Measurements from ENCODE around the gene FOXQ1.

Gene FOXQ1

GRCh38 chr6:1267057-1267732 is 44.7 kb upstream of the FOXQ1 start:
- no peak overlapping the region for H3K27ac ChIP-seq
- no peak for TF ChIP-seq CTCF (IDR thresholded peaks at IDR 0.05)
- no peak for TF ChIP-seq ZFX (IDR thresholded peaks at IDR 0.05; ENCODE audit: borderline replicate concordance)

GRCh38 chr6:1267790-1268762 is 43.8 kb upstream of the FOXQ1 start:
- TF ChIP-seq CTCF (IDR thresholded peaks at IDR 0.05): no peak
- no peak for TF ChIP-seq ZFX (IDR thresholded peaks at IDR 0.05; ENCODE audit: borderline replicate concordance)
- no peak overlapping the region for H3K27ac ChIP-seq

- TF ChIP-seq ZFX (IDR thresholded peaks at IDR 0.05; ENCODE audit: borderline replicate concordance) (no peak), CTCF (IDR thresholded peaks at IDR 0.05) (no peak)
- no peak overlapping the region for H3K27ac ChIP-seq
Measured at GRCh38 chr6:1271071-1271763, 40.7 kb upstream of the FOXQ1 start.

- H3K27ac ChIP-seq: no peak overlapping the region
Measured at GRCh38 chr6:1278061-1278720, 33.7 kb upstream of the FOXQ1 start.

GRCh38 chr6:1279065-1279464 is 32.8 kb upstream of the FOXQ1 start:
- no peak overlapping the region for H3K27ac ChIP-seq
- TF ChIP-seq CTCF (IDR thresholded peaks at IDR 0.05) (no peak), ZFX (IDR thresholded peaks at IDR 0.05; ENCODE audit: borderline replicate concordance) (no peak)

More at GRCh38 chr6:1278061-1278720, 33.7 kb upstream of the FOXQ1 start:
- TF ChIP-seq ZFX (IDR thresholded peaks at IDR 0.05; ENCODE audit: borderline replicate concordance): no peak
- TF ChIP-seq CTCF (IDR thresholded peaks at IDR 0.05): no peak

- no peak for TF ChIP-seq ZFX (IDR thresholded peaks at IDR 0.05; ENCODE audit: borderline replicate concordance)
- no peak for TF ChIP-seq CTCF (IDR thresholded peaks at IDR 0.05)
- H3K27ac ChIP-seq: no peak overlapping the region
Measured at GRCh38 chr6:1280666-1281300, 31.1 kb upstream of the FOXQ1 start.

All from 22Rv1 (cell line).